NT2/D1 (cell line): ENCODE results near the gene CTNNA3.

Experiments
- YY1 ChIP-seq: IDR thresholded peaks from 2 replicates; pipeline ENCODE4 v1.6.1; 2011; ENCODE audit not compliant: insufficient read length, insufficient read depth
- ZNF274 ChIP-seq: IDR thresholded peaks from 2 replicates; pipeline ENCODE4 v1.6.1; 2011; ENCODE audit warnings: mild to moderate bottlenecking, low read depth, low read length

- TF ChIP-seq ZNF274 = no peak
- TF ChIP-seq YY1 = no peak
Measured at GRCh38 chr10:67602268-67602950, 93.6 kb downstream of the CTNNA3 start.
